Neutrophil (primary cell): Measurements from ENCODE around the gene RPS4Y1.

Experiments
- H3K27ac ChIP-seq: fragments of 200-600 bp; sonication (generic); 2 replicates; pipeline ENCODE4 v1.5.1; 2016; ENCODE audit warnings: mild to moderate bottlenecking, moderate library complexity
- H3K27me3 ChIP-seq: fragments of 200-600 bp; sonication (generic); 2 replicates; pipeline ENCODE4 v1.6.0; 2016; ENCODE audit warnings: mild to moderate bottlenecking
- H3K36me3 ChIP-seq: fragments of 200-600 bp; sonication (generic); 2 replicates; pipeline ENCODE4 v1.5.1; 2017
- H3K4me1 ChIP-seq, 2 experiments: fragments of 200-600 bp in 1 of 2; sonication (generic) in 1 of 2; 1 replicate in 1 of 2; 2 replicates in 1 of 2; pipeline versions ENCODE4 v1.5.1 to v1.6.1; 2013 to 2016; ENCODE audit warnings: low read depth in 1 of 2, low read length in 1 of 2, mild to moderate bottlenecking in 1 of 2, moderate library complexity in 1 of 2; ENCODE audit not compliant: control insufficient read depth in 1 of 2, insufficient read depth in 1 of 2
- H3K4me3 ChIP-seq, 2 experiments: fragments of 200-600 bp in 1 of 2; sonication (generic) in 1 of 2; 1 replicate in 1 of 2; 2 replicates in 1 of 2; pipeline ENCODE4 v1.5.1; 2013 to 2016; ENCODE audit warnings: low read depth in 1 of 2, low read length in 1 of 2, mild to moderate bottlenecking in 1 of 2, moderate library complexity in 1 of 2
- H3K9me3 ChIP-seq: fragments of 200-600 bp; sonication (generic); 2 replicates; pipeline ENCODE4 v1.5.1; 2016
- TF ChIP-seq, protein P1 (sequence below): fragments of 200-600 bp; sonication (generic); IDR thresholded peaks from 2 replicates; pipeline ENCODE4 v1.5.1; 2016; ENCODE audit warnings: antibody characterized with exemption

Gene RPS4Y1

DNA sequence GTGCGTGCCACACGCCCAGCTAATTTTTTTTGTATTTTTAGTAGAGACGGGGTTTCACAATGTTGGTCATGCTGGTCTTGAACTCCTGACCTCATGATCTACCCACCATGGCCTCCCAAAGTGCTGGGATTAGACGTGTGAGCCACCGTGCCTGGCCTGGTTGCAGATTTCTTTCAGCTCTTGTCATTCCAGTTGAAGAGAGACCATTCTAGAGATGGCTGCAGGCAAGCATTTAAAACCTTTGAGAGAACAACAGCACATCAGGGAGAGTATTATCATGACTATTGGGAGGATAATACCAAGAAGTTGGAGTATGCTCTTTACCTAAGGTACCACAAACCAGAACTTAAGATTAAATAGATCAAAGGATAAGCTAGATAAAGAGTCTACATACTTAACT lies 12.9 kb upstream of the RPS4Y1 start:
- no peaks in the 10 kb centered on the region for H3K36me3 ChIP-seq
- no peak overlapping the region for H3K27ac ChIP-seq
- TF ChIP-seq, protein P1, sequence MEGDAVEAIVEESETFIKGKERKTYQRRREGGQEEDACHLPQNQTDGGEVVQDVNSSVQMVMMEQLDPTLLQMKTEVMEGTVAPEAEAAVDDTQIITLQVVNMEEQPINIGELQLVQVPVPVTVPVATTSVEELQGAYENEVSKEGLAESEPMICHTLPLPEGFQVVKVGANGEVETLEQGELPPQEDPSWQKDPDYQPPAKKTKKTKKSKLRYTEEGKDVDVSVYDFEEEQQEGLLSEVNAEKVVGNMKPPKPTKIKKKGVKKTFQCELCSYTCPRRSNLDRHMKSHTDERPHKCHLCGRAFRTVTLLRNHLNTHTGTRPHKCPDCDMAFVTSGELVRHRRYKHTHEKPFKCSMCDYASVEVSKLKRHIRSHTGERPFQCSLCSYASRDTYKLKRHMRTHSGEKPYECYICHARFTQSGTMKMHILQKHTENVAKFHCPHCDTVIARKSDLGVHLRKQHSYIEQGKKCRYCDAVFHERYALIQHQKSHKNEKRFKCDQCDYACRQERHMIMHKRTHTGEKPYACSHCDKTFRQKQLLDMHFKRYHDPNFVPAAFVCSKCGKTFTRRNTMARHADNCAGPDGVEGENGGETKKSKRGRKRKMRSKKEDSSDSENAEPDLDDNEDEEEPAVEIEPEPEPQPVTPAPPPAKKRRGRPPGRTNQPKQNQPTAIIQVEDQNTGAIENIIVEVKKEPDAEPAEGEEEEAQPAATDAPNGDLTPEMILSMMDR, result no peak
- H3K27me3 ChIP-seq, result peaks cover 10% of the 10 kb centered on the region
- H3K4me1 ChIP-seq, result no peaks in the 10 kb centered on the region
- no peaks in the 10 kb centered on the region for H3K9me3 ChIP-seq
- H3K4me3 ChIP-seq, result no peak overlapping the region

DNA sequence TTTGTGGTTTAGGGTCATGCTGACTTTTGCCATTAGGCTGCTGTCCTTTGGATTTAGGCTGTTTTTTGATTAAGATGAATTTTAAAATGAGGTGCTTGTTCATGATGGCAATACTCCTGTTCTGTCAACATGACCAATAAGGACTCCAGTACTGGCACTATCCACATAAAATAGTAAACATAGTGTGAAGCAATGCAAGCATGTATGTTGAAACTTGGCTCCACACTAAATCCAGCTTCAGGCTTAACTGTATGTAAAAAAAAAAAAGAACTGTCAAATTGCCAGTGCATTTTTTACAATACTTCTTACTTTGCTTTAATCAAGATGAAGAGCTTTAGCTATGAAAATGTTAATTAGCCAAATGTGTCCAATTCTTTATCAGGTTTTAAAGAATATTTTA lies 6.2 kb upstream of the RPS4Y1 start:
- Histone ChIP-seq H3K27ac (no peak overlapping the region), H3K36me3 (no peaks in the 10 kb centered on the region), H3K27me3 (peaks cover 29% of the 10 kb centered on the region), H3K9me3 (no peaks in the 10 kb centered on the region), H3K4me1 (no peaks in the 10 kb centered on the region), H3K4me3 (no peak overlapping the region)
- TF ChIP-seq, protein P1, result no peak

DNA sequence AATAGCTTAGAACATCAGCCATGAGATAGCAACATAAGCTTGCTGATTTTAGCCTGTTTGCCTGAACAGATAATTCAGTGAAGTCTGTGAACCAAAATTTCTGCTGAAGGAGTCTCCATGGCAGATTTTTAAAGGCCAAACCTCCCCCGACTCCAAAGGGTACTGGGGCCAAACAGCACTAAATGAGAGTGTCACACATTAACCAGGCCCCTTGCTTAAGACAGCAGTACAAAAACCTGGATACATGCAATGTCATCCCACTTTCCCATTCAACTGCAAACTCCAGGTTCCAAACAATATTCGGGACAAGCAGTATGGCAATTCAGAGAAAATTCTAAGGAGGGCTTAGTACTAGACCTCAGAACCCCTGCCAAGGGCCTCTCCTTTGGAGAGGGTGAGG lies 4.3 kb upstream of the RPS4Y1 start:
- Histone ChIP-seq H3K27ac (no peak overlapping the region), H3K27me3 (peaks cover 29% of the 10 kb centered on the region), H3K4me1 (no peaks in the 10 kb centered on the region), H3K36me3 (no peaks in the 10 kb centered on the region), H3K9me3 (no peaks in the 10 kb centered on the region), H3K4me3 (no peak overlapping the region)
- TF ChIP-seq, protein P1, result no peak

DNA sequence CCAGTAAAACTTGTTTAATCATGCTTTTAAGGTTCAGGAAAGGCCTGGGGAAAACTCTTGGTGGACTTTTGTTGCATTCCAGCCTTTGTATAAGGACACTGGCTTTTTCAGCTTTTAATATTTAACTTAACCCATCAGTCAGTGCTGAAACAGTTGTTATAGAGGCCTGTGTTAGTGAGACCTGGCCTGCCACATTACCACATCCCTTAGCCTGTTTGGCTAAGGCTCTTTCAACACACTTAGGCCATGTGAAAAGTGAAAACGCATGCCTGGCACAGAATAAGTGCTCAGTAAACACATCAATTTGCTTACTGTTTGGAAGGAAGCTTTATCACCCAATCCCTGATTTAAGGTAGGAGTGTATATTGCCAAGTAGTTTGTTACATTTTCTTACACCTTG lies 3.5 kb upstream of the RPS4Y1 start:
- no peaks in the 10 kb centered on the region for H3K9me3 ChIP-seq
- no peaks in the 10 kb centered on the region for H3K4me1 ChIP-seq

DNA sequence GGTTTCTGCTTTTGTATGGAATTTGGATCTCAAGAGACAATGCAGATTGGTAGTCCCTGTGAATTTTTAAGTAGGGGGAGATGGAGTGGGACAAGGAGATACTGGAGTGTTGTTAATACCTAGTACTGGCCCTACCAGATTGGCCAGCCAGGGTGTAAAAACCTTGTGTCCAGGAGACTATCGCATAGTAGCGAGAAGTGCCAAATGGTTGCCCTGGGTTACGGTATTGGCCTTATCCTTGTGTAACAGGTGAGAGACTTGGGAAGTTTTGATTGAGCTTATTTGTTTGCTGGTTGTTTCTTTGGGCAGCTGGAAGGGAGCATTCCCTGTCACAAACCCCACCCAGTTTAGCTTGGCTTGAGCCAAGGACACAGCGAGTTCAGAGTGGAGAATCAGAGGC lies 5.4 kb downstream of the RPS4Y1 start:
- Histone ChIP-seq H3K4me3 (no peak overlapping the region), H3K36me3 (peaks cover 63% of the 10 kb centered on the region), H3K27me3 (no peaks in the 10 kb centered on the region)

More for the DNA sequence above, 3.5 kb upstream of the RPS4Y1 start:
- Histone ChIP-seq H3K27me3 (peaks cover 29% of the 10 kb centered on the region), H3K4me3 (no peak overlapping the region), H3K27ac (no peak overlapping the region), H3K36me3 (no peaks in the 10 kb centered on the region)
- TF ChIP-seq, protein P1, result no peak

More for the DNA sequence above, 5.4 kb downstream of the RPS4Y1 start:
- no peaks in the 10 kb centered on the region for H3K4me1 ChIP-seq
- TF ChIP-seq, protein P1, result no peak
- H3K27ac ChIP-seq, result no peak overlapping the region
- no peaks in the 10 kb centered on the region for H3K9me3 ChIP-seq
